GM12878 (cell line): ENCODE measurements around the gene ZDHHC14. TPM values are rescaled to one million over a fixed set of nuclear protein-coding genes. Genes with fewer than 3 reads are reported as not detected.

Experiments used
- ATAC-seq: fragments of 200-7000 bp; cut with Tn5 transposase; 3 replicates; pipeline ENCODE4 v1.9.1; 2020; ENCODE audit warnings: mild to moderate bottlenecking, moderate library complexity
- BruUV-seq: library from RNA; stranded (reverse); fragments of 400-500 nt; replicated peaks from 2 replicates; lab custom pipeline; 2021; lab: Mats Ljungman, UMichigan
- CTCF ChIA-PET: fragments of 300-600 bp; sonication (Branson Sonifier 250); formaldehyde crosslinking; extraction: SDS; loops from one replicate; lab custom pipeline; 2021; ENCODE audit warnings: inconsistent platforms; lab: Yijun Ruan, JAX
- POLR2A ChIA-PET: fragments of 350-600 bp; formaldehyde crosslinking; extraction: SDS; loops from one replicate; lab custom pipeline; 2021; ENCODE audit warnings: inconsistent platforms; lab: Charles Lee
- RAD21 ChIA-PET: fragments of 300-600 bp; sonication (Branson Sonifier 250); formaldehyde crosslinking; loops from one replicate; lab custom pipeline; 2023; ENCODE audit warnings: antibody characterized with exemption; ENCODE audit not compliant: unreplicated experiment; lab: Charles Lee
- SMC1A ChIA-PET: fragments of 300-600 bp; sonication (Branson Sonifier 250); formaldehyde crosslinking; loops from one replicate; lab custom pipeline; 2023; ENCODE audit not compliant: unreplicated experiment, uncharacterized antibody; lab: Charles Lee
- DNase-seq: peaks from one replicate; pipeline ENCODE4 v3.0.0-alpha.2; 2011; ENCODE audit warnings: low read depth, low spot score
- FAIRE-seq: peaks from 3 replicates; lab custom pipeline; 2011; peaks lifted over from hg19 to GRCh38; lab: Jason Lieb, UNC
- H2AFZ ChIP-seq: 2 replicates; pipeline ENCODE4 v1.6.0; 2011; ENCODE audit warnings: low read depth, low read length, control low read depth; ENCODE audit not compliant: control insufficient read depth
- H3K27ac ChIP-seq: 2 replicates; pipeline ENCODE4 v1.5.1; 2011; ENCODE audit warnings: control low read depth; ENCODE audit not compliant: control insufficient read depth, insufficient read depth
- H3K27me3 ChIP-seq, 2 experiments: replicated peaks in 1 of 2; 2 replicates each; pipeline versions ENCODE4 v1.6.0 to v1.6.1; 2011; ENCODE audit warnings: low read length in 1 of 2; ENCODE audit not compliant: control insufficient read depth in 2 of 2, insufficient read depth in 2 of 2
- H3K36me3 ChIP-seq, 2 experiments: 2 replicates each; pipeline ENCODE4 v1.5.1; 2011; ENCODE audit warnings: low read length in 1 of 2; ENCODE audit not compliant: control insufficient read depth in 2 of 2, insufficient read depth in 2 of 2
- H3K4me1 ChIP-seq: 2 replicates; pipeline ENCODE4 v1.6.1; 2011; ENCODE audit warnings: mild to moderate bottlenecking, low read length, moderate library complexity, mixed read lengths; ENCODE audit not compliant: control insufficient read depth, insufficient read depth
- H3K4me2 ChIP-seq: 2 replicates; pipeline ENCODE4 v1.6.0; 2011; ENCODE audit warnings: control low read depth; ENCODE audit not compliant: control insufficient read depth, insufficient read depth
- H3K4me3 ChIP-seq: fragments of 200-600 bp; sonication (generic); 2 replicates; pipeline ENCODE4 v1.5.1; 2016
- H3K79me2 ChIP-seq: 2 replicates; pipeline ENCODE4 v1.6.0; 2011; ENCODE audit warnings: low read length; ENCODE audit not compliant: control insufficient read depth, insufficient read depth
- H3K9ac ChIP-seq: 2 replicates; pipeline ENCODE4 v1.8.0; 2011; ENCODE audit warnings: low read length, control low read depth, mixed read lengths; ENCODE audit not compliant: control insufficient read depth, insufficient read depth
- H3K9me3 ChIP-seq: replicated peaks from 3 replicates; pipeline ENCODE4 v1.5.1; 2011; ENCODE audit warnings: mild to moderate bottlenecking, low read length; ENCODE audit not compliant: control insufficient read depth, insufficient read depth
- H4K20me1 ChIP-seq: 2 replicates; pipeline ENCODE4 v1.6.0; 2011; ENCODE audit not compliant: control insufficient read depth, insufficient read depth
- BRCA1 ChIP-seq: IDR thresholded peaks from 2 replicates; pipeline ENCODE4 v1.6.1; 2011; ENCODE audit warnings: low read depth, low read length, improper control_type of control experiment
- HDAC6 ChIP-seq: fragments of 200-600 bp; sonication (generic); IDR thresholded peaks from one replicate; pipeline ENCODE4 v1.8.0; 2017; ENCODE audit warnings: antibody characterized with exemption; ENCODE audit not compliant: unreplicated experiment
- JUND ChIP-seq: IDR thresholded peaks from 2 replicates; pipeline ENCODE4 v1.6.1; 2012; ENCODE audit warnings: low read depth, mild to moderate bottlenecking, low read length, improper control_type of control experiment, moderate library complexity
- NFYA ChIP-seq: IDR thresholded peaks from 2 replicates; pipeline ENCODE4 v1.6.1; 2011; ENCODE audit warnings: low read depth, mild to moderate bottlenecking, low read length, improper control_type of control experiment, borderline replicate concordance
- NR2C2 ChIP-seq: IDR thresholded peaks from 2 replicates; pipeline ENCODE4 v1.6.1; 2011; ENCODE audit warnings: borderline replicate concordance, low read depth; ENCODE audit not compliant: control insufficient read depth, insufficient read length
- RAD51 ChIP-seq: fragments of 450-650 bp; IDR thresholded peaks from 2 replicates; pipeline ENCODE4 v1.6.1; 2016; ENCODE audit warnings: moderate library complexity, mild to moderate bottlenecking, inconsistent platforms
- RUNX3 ChIP-seq: IDR thresholded peaks from 2 replicates; pipeline ENCODE4 v1.6.1; 2012; ENCODE audit warnings: low read length, inconsistent platforms
- SREBF1 ChIP-seq: IDR thresholded peaks from 2 replicates; pipeline ENCODE4 v1.6.1; 2012; ENCODE audit warnings: mild to moderate bottlenecking, low read length
- SREBF2 ChIP-seq: IDR thresholded peaks from 2 replicates; pipeline ENCODE4 v1.6.1; 2012; ENCODE audit warnings: mild to moderate bottlenecking, low read length
- SRF ChIP-seq, 2 experiments: IDR thresholded peaks; 2 replicates each; pipeline ENCODE4 v1.6.1; 2011; ENCODE audit warnings: low read depth in 2 of 2, low read length in 2 of 2, mild to moderate bottlenecking in 1 of 2, moderate library complexity in 1 of 2
- TAF1 ChIP-seq: IDR thresholded peaks from 2 replicates; pipeline ENCODE4 v1.6.1; 2011; ENCODE audit warnings: mild to moderate bottlenecking, low read depth, low read length, borderline replicate concordance
- YY1 ChIP-seq: IDR thresholded peaks from 2 replicates; pipeline ENCODE4 v1.6.1; 2011; ENCODE audit warnings: low read depth, mild to moderate bottlenecking, low read length
- ZZZ3 ChIP-seq: IDR thresholded peaks from 2 replicates; pipeline ENCODE4 v1.6.1; 2011; ENCODE audit warnings: low read depth; ENCODE audit not compliant: control insufficient read depth, insufficient read length
- WGBS: methylation state at CpG from one replicate; pipeline ENCODE4 v1.1.6; 2016; ENCODE audit warnings: low lambda C conversion rate; ENCODE audit not compliant: insufficient replicate concordance, insufficient coverage; ENCODE audit errors: missing lambda C conversion rate; 5-methylcytosine and 5-hydroxymethylcytosine counted together
- in situ Hi-C: fragments of 300-500 bp; cut with MboI; formaldehyde crosslinking; loops from 9 replicates; pipeline ENCODE4 v1.14.3; 2018; ENCODE audit warnings: mixed read lengths
- intact Hi-C: fragments of 100-400 bp; cut with micrococcal nuclease; formaldehyde crosslinking; loops from one replicate; pipeline ENCODE4 v1.14.2; 2022; ENCODE audit not compliant: unreplicated experiment
- polyA plus RNA-seq, 11 experiments: library from polyadenylated mRNA; depleted of rRNA in 4 of 11; unstranded in 6 of 11; stranded (reverse) in 5 of 11; fragments of >200 nt; fragmentation: Nextera tagmentation in 4 of 11; fragmentation: Illumina TruSeq in 1 of 11; extraction: Ambion mirVana in 4 of 11; extraction: Trizol in 1 of 11; gene quantifications; 1 replicate in 1 of 11; 2 replicates in 10 of 11; pipeline versions ENCODE4 v1.2.1 to v1.2.3, GENCODE V29; 2011 to 2016; ENCODE audit warnings: inconsistent platforms in 2 of 11, missing spikeins in 2 of 11, low read depth in 1 of 11
- total RNA-seq, 4 experiments: library from RNA; depleted of rRNA in 3 of 4; stranded (reverse); fragments of >200 nt in 3 of 4; fragmentation: Illumina TruSeq in 1 of 4; extraction: Trizol in 1 of 4; gene quantifications; 2 replicates each; pipeline versions ENCODE4 v1.2.1 to v1.2.3, GENCODE V29; 2013 to 2021

The ZDHHC14 gene
- total and polyA plus RNA-seq, 10 of the 15 experiments (the other 5 are each of a cell fraction or from before 2014, with no cell fraction given): 0.15 to 16.0 (median 0.76) TPM; not detected in 1

- no TSS peak for BruUV-seq
- FAIRE-seq (no peak), ATAC-seq (no peak), DNase-seq (no peak)
- in situ Hi-C loops: no loop called here
- Histone ChIP-seq H3K79me2 (no peaks in the 10 kb centered on the region), H3K4me2 (no peak overlapping the region), H3K27ac (no peak overlapping the region), H3K9me3 (no peaks in the 10 kb centered on the region; the same call in 2 of the 3 replicates), H3K9ac (no peak overlapping the region), H3K36me3 (no peaks in the 10 kb centered on the region), H4K20me1 (no peaks in the 10 kb centered on the region), H2AFZ (no peak overlapping the region), H3K4me1 (no peaks in the 10 kb centered on the region), H3K27me3 (no peaks in the 10 kb centered on the region; a peak in 1 of 4 replicates), H3K4me3 (no peak overlapping the region)
- ChIA-PET POLR2A (no interaction called here), RAD21 (no interaction called here), CTCF (no interaction called here), SMC1A (interaction anchor here (0.7 to 1.4 kb wide), 3 partner anchors 13 to 381 kb away, joined by 3 to 4 read pairs (median 3); no protein-coding TSS in a partner anchor)
- TF ChIP-seq SREBF2 (no peak), YY1 (no peak), RAD51 (no peak)
- 41% methylated on average over 7 of the region's 7 CpGs for WGBS
- intact Hi-C loops: no loop called here
Measured at GRCh38 chr6:157682856-157683481, 302.0 kb downstream of the ZDHHC14 start.

GRCh38 chr6:157683707-157684106, 302.7 kb downstream of the ZDHHC14 start:
- Histone ChIP-seq H3K4me1 (no peaks in the 10 kb centered on the region), H3K27me3 (no peaks in the 10 kb centered on the region; a peak in 1 of 4 replicates), H3K9me3 (no peaks in the 10 kb centered on the region; the same call in 2 of the 3 replicates), H3K79me2 (no peaks in the 10 kb centered on the region), H3K27ac (no peak overlapping the region), H3K9ac (no peak overlapping the region), H3K4me3 (no peak overlapping the region), H3K36me3 (no peaks in the 10 kb centered on the region), H3K4me2 (no peak overlapping the region), H2AFZ (no peak overlapping the region), H4K20me1 (no peaks in the 10 kb centered on the region)
- POLR2A ChIA-PET: no interaction called here
- RAD21 ChIA-PET: no interaction called here
- in situ Hi-C loops: no loop called here
- FAIRE-seq (no peak), ATAC-seq (no peak), DNase-seq (no peak)
- WGBS: 62% methylated on average over 8 of the region's 8 CpGs
- CTCF ChIA-PET: no interaction called here
- no peak for TF ChIP-seq TAF1
- TF ChIP-seq BRCA1: no peak
- TF ChIP-seq ZZZ3: no peak
- TF ChIP-seq RUNX3: no peak
- TF ChIP-seq NFYA: no peak
- TF ChIP-seq SRF (IDR thresholded peaks at IDR 0.05; ENCODE audit: low read depth in 2 of 2, low read length in 2 of 2): no peak
- no peak for TF ChIP-seq NR2C2
- no peak for TF ChIP-seq JUND
- TF ChIP-seq HDAC6: no peak
- no peak for TF ChIP-seq SREBF1
- intact Hi-C loops: no loop called here
- SMC1A ChIA-PET: no interaction called here
- BruUV-seq: no TSS peak
